Activated naive CD8-positive, alpha-beta T cell treated with anti-CD3 and anti-CD28 coated beads, Interleukin-2, amount 50 U/mL, for 16 hours (primary cell): ENCODE results near the gene PRKN.
"Not testable (repeated sequence)": the region's sequence is repeated elsewhere in the genome, so short reads cannot be mapped to it uniquely, and the experiment has no call there.

Source experiments
- DNase-seq: peaks from one replicate; pipeline ENCODE4 v3.0.0-alpha.2; 2020; ENCODE audit warnings: low read depth, low spot score

Gene PRKN

GRCh38 chr6:161319231-161319630 lies 1408.3 kb downstream of the PRKN start:
- DNase-seq, result no peak

GRCh38 chr6:161318456-161318855 lies 1409.1 kb downstream of the PRKN start:
- DNase-seq, result no peak

- no peak for DNase-seq
Measured at GRCh38 chr6:161316531-161316930, 1411.0 kb downstream of the PRKN start.

- not testable (repeated sequence) for DNase-seq
Measured at GRCh38 chr6:161315246-161315917, 1412.2 kb downstream of the PRKN start.

- DNase-seq, result not testable (repeated sequence)
Measured at GRCh38 chr6:161314541-161315245, 1412.9 kb downstream of the PRKN start.

DNA sequence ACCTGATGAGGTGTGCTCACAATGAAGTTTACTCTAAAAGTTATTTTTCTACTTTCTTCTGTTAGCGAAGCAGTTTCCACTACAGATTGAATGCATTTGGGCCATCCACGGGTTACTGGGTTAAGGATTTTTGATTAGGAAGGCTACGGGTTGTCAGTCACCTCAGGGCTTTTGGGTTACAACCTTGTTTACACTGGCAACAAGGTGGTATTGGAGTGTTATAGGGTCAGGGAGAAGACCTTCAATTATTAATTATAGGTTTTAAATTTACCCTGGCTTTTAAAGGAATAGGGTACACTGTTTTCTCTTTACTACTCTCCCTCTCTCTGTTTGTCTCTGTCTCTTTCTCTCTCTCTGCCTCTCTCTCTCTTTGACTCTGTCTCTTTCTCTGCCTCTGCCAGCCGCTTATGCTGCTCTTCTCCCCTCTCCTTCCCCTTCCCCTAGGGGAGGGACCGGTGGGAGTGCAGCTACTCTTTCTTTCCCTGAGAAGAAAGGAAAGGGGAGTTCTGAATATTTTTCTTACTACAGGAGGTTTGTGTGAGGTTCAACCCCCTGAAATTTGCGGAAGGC lies 1413.5 kb downstream of the PRKN start:
- DNase-seq, result no peak

GRCh38 chr6:161313475-161313874 lies 1414.1 kb downstream of the PRKN start:
- DNase-seq, result not testable (repeated sequence)

DNA sequence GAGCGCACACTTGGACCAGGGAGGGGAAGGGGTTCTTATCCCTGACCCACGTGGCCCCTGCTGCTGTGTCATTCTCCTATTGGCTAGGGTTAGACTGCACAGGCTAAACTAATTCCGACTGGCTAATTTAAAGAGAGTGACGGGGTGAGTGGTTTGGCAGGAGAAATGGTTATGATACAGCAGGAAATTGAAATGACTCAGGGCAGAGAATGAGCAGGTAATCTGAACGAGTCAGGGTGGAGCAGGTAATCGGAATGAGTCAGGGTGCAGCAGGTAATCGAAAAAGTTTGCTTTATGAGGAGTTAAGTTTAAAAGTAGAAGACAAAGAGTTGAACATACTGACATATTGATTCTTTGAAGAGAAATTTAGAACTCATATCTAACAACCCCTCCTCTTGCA lies 1417.8 kb downstream of the PRKN start:
- not testable (repeated sequence) for DNase-seq

- DNase-seq, result no peak
Measured at GRCh38 chr6:161308075-161308655, 1419.4 kb downstream of the PRKN start.

DNA sequence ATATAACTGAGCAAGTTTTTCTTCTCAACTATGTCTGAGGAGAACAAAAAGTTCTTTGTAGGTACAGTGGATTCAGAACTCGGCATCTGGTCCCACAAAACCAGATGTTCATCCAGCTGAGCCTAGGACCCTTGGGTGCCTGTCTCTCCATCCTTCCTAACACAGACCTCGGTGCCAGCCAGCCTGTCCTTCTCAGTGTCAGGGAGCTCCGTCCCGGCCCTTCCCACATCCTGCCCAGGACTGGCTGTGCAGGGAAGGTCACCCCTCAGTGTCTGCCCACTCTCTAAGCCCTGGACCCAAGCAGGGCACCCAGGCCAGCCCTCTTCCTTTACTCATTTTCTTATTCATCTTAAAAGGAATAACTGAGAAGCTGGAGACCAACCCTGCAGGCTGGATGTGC lies 1421.7 kb downstream of the PRKN start:
- DNase-seq, result no peak

DNA sequence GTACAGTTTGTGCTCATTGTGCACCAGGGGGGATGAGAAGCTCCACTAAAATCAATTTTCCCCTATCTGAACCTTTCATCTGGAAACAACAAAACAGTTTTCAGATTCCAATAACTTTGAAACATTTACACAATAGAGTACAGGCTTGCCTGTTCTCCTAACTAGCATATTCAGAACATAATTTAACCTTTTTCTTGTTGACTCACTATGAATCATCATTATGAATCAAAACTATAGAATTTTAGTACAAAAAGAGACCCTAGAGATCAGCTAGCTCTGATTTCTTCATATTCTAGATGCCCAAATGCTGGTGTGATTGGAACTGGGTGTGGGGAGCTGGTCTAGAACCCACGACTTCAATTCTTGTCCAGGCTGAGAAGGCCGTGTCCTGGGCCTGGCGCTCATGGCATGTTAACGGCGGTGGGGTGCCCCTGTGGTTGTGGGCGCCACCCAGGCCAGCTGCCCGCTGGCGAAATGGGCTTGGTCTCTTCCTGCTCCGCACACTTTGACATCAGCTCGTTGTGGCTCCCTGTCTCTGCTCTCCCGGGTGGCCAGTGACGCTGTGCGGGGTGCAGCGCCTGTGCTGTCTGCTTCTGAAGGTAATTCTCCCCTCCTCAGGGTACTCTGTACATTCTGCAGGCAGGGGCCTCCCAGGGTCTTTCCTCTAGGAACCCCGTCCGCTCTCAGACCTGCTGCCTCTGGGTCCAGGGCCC lies 1423.8 kb downstream of the PRKN start:
- DNase-seq, result no peak

- DNase-seq, result no peak
Measured at GRCh38 chr6:161302949-161303348, 1424.6 kb downstream of the PRKN start.

- DNase-seq, result no peak
Measured at GRCh38 chr6:161301338-161301737, 1426.2 kb downstream of the PRKN start.

DNA sequence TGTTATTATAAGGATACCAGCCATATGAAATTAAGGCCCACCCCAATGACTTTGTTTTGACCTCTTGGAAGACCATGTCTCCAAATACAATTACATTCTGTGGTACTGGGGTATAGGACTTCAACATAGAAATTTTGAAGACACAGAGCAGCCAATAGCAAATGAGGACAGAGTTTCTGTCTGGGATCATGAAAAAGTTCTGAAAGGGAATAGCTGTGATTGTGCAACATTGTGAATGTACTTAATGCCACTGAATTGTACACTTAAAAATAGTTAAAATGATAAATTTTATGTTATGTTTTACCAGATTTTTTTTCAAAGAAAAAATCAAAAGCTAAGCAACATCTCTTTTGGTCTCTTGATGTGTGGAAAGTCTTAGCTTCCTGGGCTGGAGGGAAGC lies 1426.7 kb downstream of the PRKN start:
- no peak for DNase-seq

GRCh38 chr6:161299726-161300125 lies 1427.8 kb downstream of the PRKN start:
- no peak for DNase-seq
